ACHN (cell line): Measurements from ENCODE around the gene KCNIP1.

Source experiments
- DNase-seq: peaks from one replicate; pipeline ENCODE4 v3.0.0-alpha.2; 2015
- in situ Hi-C: cut with HindIII; loops from 2 replicates; pipeline ENCODE4 v1.10.0; 2017; ENCODE audit warnings: low sequenced_read_pairs, low pct_ligation_motif_present, low pct_unique_long_range_greater_than_20kb

KCNIP1 gene

DNA sequence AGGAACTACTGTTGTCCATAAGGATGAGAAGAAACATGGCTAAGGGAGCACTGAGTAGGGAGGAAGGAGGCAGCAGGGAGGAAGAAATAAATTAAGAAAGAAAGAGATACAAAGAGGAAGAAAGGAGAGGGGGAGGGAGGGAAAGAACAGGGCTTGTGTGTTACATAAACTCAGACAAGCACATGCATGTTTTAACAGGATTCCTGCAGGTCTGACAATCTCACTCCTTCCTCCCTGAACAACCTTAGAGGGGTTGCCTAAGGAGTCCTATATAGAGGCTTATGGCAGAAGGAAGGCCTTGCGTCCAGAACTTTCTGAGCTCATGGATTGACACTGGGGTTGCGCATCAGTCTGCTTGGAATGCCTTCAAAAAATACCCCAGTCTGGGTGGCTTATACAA, 4.2 kb upstream of the KCNIP1 start:
- no peak for DNase-seq
- in situ Hi-C loops, result no loop called here

DNA sequence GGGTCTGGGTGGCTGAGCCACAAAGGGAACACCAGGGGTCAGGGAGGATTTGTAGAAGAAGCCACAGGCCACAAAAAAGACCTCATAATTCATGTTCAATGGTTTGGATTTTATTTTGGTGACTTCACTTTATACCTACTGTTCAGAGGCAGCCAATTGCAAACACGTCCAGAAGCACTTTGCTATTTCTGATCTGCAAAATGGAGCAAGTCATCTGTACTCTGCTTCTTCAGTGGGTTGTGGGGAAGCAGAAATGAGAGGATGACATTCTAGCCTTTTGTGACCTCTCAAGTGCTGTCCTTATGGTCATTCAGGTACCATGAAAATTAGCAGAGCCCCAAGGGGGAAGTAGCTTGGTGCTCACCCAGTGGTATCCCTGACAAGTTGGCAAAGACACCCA, 2.5 kb upstream of the KCNIP1 start:
- in situ Hi-C loops, result no loop called here

GRCh38 chr5:170501931-170502330, 1.9 kb upstream of the KCNIP1 start:
- no peak for DNase-seq
- in situ Hi-C loops, result no loop called here

More for the DNA sequence above, 2.5 kb upstream of the KCNIP1 start:
- DNase-seq, result no peak

DNA sequence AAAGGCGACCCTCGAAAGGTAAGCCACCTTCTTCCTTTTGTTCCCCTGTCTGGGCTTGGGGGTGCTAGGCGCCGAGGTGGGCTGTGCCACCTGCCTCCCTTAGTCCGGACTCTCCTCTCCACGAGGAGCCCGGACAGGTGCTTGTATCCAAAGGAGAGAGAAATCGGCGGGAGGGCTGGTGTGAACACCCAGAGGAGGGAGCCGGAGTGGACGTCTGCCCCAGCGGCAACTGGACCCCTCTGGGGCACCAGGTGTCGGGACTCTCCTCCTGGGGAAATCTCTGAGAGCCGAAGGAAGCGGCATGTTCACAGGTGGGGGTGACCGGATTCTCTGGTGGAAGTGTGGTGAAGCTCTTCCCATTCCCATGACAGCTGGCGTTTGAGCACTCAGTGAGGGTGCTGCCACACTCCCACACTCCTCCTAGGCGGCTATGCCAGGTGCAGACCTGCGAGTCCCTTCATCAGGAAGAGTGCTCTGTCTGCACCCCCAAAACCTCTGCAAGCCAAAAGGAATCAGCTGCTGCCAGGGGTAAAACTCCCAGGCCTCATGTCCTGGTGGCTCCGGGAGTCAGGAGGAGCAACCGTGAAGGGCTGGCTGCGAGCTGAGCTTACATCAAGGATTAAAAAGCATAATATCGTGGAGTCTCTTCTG, 921 bp downstream of the KCNIP1 start:
- no peak for DNase-seq
- in situ Hi-C loops, result no loop called here

DNA sequence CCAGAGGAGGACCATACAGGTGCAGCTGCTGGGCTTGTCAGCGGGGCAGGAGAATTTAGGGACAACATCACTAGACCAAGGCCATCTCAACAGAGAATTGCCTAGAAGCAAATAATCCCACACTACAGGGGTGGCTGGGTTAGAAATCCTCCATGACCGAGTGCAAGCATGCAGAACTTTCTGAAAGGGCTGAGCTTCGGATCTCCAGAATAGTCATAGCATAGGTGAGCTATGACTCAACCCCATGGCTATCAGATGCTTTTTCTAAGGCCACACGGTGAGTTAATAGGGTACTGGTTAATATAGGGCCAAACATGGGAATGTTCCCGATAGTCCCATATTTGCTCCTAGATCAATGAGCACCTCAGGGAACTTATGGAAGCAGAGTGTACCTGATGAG, 4.2 kb downstream of the KCNIP1 start:
- DNase-seq, result peak; percentile 72
- in situ Hi-C loops, result no loop called here

DNA sequence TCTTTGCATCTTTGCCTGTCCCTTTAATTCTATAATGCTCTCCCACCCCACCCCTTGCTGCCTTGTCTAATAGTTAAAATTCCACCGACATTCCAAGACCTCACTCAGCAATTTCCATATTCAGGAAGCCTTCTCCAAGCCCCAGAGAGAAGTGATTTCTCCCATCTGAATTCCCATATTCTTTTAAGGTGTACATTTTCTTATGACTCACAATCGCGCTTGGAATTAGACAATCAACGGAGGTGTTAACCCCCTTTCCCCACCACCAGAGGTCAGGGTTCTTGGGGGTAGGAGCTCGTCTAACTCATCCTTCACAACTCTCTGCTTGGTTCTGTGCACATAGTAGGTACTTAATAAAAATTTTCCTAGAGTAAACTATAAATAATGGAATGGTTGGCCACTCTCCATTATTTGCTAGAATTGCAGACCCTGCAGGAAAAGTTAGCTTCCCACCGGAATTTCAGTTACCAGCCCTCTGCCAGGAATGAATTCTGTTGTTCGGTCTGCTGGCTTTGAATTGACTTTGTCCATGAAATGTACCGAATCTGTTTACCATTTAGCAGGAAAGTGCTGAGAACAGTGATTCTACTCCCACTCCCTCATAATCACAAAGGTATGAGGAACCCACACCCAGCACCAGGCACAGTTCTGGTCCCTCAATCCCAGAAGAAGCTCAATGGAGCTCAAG, 5.0 kb downstream of the KCNIP1 start:
- in situ Hi-C loops, result no loop called here
- DNase-seq, result peak; percentile 49

- in situ Hi-C loops, result no loop called here
- DNase-seq, result no peak
Measured at GRCh38 chr5:170509348-170509660, 5.5 kb downstream of the KCNIP1 start.

GRCh38 chr5:170510126-170510525, 6.3 kb downstream of the KCNIP1 start:
- in situ Hi-C loops, result no loop called here
- no peak for DNase-seq

DNA sequence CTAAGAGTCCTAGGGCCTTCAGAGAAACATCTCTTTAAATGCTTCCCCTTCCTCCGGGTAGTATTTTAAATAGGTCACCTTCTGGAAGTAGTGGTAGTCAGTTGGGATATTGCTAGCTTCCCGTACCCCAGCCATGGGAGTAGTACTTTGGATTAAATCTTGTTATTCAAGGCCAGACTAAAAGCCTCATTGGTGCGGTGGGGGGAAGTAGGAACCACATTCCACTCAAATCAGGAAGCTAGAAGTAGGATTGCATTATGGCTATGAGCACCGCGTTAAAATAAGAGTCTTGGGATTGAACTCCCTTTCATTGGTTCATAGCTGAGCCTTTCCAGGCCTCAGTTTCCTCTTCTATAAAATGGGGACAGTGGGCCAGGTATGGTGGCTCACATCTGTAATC, 6.7 kb downstream of the KCNIP1 start:
- in situ Hi-C loops, result no loop called here
- DNase-seq, result no peak

- in situ Hi-C loops, result no loop called here
- DNase-seq, result no peak
Measured at GRCh38 chr5:170511551-170512258, 7.9 kb downstream of the KCNIP1 start.

DNA sequence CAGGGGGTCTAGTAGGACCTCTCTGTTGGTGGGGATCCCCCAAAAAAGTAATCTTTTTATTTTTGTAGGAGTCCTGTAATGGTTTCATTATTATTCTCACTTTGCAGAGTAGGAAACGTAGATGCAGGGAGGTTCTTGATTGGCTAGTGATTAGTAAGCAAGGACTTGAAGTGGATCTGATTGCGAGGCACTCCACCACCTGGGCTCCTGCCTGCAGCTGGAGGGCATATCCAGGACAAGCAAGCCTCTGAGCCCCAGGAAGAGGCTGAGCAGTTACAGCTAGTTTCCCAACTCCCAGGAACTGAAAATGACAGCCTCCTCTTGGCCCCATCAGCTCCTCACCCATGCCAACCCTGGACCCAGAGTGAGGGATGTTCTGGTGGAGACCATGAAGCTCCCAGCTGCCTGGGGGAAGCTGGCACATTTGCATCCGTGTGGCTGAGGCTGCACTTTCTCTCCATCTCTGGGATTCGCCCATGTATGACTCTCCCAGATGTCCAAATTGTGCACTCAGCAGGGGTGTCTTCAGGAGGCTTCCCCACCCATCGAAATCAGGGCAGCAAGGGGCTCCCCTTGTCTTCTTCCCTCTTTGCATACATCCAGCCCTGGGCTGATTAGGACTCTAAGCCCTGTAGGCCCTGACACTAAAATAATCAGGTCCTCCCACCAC, 10.2 kb downstream of the KCNIP1 start:
- in situ Hi-C loops, result no loop called here

GRCh38 chr5:170517411-170517810, 13.6 kb downstream of the KCNIP1 start:
- in situ Hi-C loops, result no loop called here
- DNase-seq, result no peak

More for the DNA sequence above, 10.2 kb downstream of the KCNIP1 start:
- DNase-seq, result no peak

GRCh38 chr5:170518277-170518676, 14.5 kb downstream of the KCNIP1 start:
- in situ Hi-C loops, result no loop called here

DNA sequence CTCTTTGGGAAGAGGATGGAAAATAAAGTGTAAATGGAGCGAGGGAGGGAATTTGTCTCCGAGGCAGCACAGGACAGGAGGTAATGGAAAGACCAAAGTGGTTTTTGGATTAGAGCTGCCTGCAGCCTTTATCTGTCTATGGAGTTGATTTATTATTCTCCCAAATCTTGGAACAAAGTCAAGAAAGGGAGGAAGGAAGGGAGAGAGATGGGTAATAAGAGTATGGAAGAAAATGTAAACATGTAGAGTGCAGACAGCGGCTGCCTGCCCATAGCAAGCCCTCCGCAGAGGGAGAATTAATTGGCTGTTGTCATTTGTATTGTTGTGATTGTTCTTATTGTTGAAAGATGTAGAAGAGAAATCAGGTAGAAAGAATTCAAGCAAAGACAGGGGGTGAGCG, 15.7 kb downstream of the KCNIP1 start:
- in situ Hi-C loops, result no loop called here
- DNase-seq, result no peak

More at GRCh38 chr5:170518277-170518676, 14.5 kb downstream of the KCNIP1 start:
- DNase-seq, result no peak

DNA sequence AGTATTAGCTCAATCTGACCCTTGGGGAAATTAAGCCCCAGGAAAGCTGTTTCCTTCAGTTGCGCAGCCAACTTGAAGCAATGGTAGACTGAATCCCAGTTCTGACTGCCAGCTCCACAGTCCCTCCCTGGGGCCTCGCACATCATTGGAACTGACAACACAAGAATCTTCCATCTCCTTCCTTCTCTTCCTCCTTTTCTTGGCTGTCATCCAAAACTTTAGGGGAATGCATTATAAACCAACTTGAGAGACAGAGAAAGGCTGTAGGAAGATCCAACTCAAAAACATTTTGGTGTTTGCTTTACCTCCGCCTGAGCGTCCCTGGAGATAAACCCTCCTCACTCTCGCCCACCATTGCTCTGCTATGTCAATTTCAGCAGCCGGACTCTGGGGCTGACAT, 16.6 kb downstream of the KCNIP1 start:
- in situ Hi-C loops, result no loop called here
- peak; percentile 38 for DNase-seq

DNA sequence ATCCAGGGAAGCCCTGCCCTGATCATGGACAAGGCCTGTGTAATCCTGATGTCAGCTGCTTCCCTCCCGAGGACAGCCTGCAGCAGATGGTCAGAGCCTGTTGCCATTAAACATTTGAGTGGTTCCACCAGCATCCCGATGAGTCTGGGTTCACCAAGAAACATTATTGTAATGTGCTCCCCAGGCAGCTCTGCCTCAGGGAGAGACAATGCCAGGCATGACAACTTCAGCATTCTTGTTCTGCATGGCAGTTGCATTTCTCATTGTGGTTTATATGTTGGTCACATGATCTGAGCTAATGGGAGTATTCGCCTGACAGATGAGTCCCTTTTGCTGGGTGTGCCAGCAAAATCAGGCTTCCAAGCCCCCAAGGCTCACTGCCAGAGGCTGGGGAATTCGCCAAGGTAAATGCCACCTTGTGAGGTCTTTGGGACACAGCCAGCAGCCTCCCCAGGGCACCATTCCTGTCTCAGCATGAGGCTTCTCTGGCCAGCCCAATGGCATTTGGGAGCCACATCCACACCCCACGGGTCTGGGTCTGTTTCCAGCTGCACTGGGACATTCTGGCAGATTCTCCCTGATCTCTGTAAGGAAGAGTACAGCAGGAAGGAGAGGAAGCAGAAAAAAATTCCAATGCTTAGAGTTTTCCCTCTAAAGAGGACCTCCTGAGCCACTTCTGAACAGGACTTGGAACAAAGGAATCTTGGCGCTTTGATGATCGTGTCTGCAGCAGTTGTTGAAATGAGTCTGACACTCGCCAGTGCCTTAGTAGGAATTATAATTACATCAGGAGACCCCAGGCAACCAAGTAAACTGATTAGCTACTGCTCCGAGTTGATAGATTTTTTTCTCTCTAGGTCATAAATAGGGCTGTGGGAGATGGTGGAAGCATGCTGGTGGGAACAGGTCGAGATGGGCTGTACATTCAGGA, 18.7 kb downstream of the KCNIP1 start:
- in situ Hi-C loops, result no loop called here
- DNase-seq, result peak; percentile 97

DNA sequence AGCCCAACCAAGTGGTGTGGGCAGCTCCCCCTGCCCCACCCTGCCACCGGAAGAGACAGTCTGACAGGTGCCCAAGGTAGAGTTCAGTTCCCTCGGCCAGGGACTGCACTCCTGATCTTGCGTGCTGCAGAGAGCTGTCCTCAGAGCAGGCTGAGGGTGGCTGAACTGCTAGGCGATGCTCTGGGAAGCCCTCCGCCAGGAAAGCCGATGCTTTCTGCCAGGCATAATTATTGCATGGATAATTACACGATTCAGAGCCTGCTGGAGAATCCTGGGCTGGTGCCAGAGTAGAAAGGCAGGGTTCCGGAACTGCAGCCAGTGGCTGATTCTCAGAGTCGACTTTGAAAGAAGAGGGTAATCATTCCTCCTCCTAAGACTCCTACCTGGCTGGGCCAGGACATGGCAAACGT, 19.3 kb downstream of the KCNIP1 start:
- in situ Hi-C loops, result no loop called here
- no peak for DNase-seq

DNA sequence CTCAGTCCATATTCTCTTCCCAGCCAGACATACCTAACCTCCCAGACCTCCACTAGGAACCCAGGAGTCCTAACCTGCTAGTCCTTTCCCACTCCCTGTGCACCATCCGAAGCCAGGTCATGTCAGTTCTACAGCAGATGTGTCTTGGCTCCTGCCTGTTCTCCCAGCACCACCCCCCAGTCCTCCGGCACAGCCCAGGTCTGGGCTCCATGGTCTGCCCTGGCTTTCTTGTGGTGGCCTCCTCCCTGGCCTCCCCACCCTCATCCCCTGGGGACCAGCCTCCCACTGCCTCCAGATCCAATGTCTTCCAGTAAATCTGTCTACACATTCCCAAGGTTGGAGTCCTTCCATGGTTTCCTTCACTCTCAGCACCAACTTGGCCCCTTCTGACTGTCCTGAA, 20.0 kb downstream of the KCNIP1 start:
- DNase-seq, result no peak
- in situ Hi-C loops, result no loop called here
